Stimulated activated CD4-positive, alpha-beta T cell treated with anti-CD3 and anti-CD28 coated beads, Interleukin-15, amount 100 ng/mL, for 48 hours (primary cell): ENCODE data around the gene CYREN.
"Not testable (repeated sequence)": the region's sequence is repeated elsewhere in the genome, so short reads cannot be mapped to it uniquely, and the experiment has no call there.

Source experiments
- DNase-seq, 2 donors: peaks; one replicate each; pipeline ENCODE4 v3.0.0-alpha.2; 2020; ENCODE audit warnings: low read depth in 2 of 2

The CYREN gene, protein sequence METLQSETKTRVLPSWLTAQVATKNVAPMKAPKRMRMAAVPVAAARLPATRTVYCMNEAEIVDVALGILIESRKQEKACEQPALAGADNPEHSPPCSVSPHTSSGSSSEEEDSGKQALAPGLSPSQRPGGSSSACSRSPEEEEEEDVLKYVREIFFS

DNA sequence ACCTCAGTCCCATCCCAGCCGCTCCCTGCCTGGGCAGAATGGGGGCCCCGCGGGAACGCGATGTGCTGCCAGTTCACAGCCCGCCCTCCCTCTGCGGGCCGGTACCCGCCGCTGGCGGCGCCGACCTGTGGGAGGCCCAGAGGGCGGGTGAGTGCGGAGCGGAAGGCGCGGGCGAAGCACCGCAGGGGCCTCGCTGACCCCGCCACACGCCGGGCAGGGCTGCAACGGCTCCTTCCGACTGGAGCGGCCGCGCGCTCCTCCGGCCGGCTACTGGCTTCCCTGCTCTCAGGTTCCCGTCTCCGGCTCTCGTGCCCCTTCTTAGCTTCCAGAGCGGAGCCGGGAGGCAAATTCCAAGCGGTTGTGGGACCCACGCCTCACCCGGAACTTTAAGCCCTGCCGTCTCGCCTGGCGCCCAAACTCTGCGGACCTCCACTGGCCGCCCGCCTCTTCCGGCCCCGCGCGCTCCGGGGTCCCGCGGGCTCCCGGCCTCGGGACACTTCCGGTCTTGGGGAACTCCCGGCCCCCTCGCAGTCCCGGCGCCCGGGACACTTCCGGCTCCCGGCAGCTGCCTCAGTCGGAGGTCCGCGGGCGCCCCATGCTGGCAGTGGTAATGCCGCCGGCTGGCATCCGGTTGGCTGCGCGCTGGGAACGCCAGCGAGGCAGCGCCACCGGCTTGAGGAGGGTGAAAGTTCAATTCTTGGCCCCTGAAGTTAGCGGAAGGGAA is at the start of gene CYREN:
TSS of gene CYREN (minus strand) at position 434 of the 724 bp plus-strand sequence. CDS start 1,785 bp downstream, outside the sequence.
- peak; percentile 90 to 92 for DNase-seq

DNA sequence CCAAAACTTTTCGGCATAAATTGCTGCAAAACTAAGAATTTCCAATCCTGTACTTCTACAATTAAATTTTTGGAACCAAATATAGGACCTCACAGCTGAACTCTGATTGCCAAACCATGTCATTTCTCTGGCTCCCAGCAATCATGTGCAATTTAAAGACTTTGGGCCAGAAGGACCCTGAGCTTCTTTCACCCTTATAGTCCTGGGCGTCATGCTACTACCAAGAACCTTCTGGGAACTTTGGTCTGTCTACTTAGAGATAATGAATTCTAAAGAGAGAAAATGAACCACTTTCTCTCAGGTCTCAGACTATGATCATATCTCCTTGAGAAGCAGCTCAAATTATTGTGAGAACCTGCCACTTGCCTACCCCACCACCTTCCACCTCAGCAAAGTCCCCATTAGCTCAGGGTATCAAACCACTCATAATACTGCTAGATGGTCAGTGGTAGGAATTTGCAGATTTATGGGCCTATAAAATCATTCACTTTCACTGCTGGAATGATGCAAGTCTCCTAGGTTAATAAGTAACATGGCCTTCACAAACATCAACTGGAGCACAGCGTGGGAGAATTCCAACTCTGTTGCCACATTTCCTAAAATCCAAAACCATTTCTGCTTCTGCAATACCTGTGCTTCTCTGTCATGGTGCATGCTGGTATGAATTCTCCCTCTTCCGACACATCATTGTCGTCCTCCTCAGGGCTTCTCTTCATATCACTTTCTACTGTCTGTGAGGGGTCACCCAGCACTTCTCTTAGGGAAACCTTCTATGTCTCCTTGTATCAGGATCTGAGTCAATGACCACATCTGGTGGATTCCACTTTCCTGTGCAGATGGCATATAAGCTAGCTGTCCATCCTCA is 47.4 kb upstream of the CYREN start:
- no peak for DNase-seq

DNA sequence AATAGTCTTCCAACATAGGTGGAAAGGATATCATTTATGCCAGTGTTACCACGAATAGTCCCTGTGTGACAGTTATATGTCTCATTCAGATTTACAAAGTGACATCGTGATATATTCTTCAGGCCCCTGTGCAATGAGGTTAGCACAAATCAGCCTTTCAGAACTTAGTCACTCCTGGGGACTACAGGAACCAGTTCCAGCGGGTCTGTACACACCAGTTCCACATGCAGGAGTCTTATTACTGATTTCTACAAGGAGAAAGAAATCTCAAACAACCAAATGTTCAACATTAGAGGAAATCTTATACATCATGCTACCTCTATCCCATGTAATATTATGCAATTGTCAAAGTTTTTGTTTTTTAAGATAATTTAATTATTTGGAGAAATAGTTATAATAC is 45.2 kb upstream of the CYREN start:
- DNase-seq, result no peak

DNA sequence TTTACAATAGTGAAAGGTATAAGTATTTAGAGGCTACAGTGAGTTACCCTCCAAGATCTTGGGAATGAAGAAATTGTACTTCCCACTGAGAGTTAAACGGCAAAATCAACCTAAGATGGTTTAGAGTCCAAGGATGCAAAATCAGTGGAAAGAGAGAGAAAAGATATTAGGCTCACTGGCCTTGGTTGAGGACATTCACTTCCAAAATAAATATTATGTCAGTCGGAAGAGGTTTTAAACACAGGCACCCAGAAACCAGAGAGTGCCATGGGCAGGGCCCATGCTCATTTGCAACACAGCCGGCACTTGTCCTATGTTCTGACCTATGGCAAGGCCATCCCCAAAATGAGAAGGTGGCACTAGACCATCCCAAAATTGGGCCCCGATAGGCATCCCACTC is 44.7 kb upstream of the CYREN start:
- DNase-seq, result no peak

DNA sequence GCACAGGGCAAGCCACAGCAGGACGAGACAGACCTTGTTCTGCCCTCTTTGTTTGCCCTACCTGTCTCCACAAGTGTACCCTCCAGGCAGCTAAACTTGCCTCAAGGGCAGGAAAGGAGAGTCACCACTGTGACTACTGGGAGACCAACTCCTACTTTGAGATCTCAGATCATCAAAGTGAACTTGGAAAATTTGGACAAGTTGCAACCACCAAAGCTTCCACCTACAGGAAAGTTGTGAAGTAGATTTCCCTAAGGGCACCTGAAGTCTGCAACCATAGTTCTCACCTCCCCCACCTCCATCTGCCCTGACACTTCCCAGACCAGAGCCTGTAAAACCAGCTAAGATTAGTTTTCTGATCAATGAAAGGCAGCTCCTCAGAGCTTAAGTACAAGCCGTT is 43.3 kb upstream of the CYREN start:
- no peak for DNase-seq

DNA sequence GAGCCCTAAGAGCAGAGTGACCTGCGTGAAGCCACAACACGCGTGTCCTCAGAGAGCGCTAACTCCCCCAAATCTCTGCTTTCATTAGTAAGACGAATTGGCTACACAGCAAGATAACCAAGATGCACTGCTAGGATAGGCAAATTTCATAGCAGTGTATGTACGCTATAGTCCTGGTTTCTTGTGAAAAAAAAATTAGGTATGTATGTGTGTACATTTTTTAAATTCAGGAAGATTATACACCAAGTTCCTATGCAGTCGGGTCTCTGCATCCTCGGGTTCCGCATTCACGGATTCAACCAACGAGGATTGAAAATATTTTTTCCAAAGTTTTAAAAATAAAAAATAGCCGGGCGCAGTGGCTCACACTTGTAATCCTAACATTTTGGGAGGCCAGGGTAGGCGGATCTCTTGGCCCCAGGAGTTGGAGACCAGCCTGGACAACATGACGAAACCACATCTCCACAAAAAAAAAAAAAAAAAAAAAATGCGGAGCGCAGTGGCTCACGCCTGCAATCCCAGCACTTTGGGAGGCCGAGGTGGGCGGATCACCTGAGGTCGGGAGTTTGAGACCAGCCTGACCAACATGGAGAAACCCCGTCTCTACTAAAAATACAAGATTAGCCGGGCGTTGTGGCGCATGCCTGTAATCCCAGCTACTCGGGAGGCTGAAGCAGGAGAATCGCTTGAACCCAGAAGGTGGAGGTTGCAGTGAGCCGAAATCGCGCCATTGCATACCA is 41.6 kb upstream of the CYREN start:
- not testable (repeated sequence) for DNase-seq

DNA sequence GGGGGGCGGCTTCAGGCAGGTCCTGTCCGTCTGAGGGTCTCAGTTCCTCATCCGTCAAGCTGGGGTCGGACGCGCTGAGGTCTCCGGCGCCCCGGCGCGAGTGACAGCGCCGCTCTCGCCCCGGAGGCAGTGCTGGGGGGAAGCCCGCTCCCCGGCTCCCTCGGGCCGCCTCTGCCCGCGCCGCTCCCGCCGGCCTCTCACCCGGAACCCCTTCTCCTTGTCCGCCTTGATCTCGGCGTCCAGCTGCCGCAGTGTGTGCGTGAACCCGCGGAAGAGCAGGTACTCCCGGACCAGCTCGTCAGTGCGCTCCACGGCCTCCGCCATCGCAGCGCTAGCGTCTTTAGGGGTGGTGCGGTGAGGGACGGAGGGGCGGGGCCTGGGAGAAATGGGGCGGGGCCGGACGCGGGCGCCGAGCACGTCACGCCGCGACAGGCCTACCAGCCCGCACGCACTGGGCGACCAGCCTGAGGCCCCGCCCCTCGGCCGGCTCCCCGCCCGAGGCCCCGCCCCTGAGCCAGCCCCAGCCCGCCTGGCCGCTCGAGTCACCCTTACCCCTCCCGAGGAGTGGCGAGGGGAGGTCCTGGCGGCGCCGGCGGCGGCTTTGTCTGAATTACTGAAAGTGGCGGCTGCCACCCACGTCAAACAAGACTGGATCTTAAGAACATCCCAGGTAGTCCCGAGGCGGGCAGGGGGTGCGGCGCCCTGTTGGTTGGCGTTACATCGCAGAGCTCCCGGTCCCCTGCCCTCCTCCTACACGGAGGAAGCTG is 40.9 kb upstream of the CYREN start, which contains the start of gene WDR91:
TSS of gene WDR91 (minus strand) at position 348 of the 767 bp plus-strand sequence. CDS start at position 324, 24 bp downstream.
- DNase-seq, result peak; percentile 89 to 97

DNA sequence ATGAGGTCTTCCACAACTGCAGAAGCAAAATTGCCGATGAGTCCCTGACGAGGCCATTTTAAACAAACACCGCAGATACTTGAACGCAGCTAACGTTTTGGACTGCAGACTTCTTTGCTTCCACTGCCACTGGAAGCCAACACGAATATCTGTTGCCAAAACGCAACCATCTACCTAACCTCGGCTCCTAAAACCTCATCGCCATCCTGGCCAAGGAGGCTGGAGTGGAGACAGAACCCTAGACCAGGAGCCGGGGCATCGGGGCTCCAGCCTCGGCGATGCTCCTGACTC is 40.3 kb upstream of the CYREN start:
- DNase-seq, result no peak

DNA sequence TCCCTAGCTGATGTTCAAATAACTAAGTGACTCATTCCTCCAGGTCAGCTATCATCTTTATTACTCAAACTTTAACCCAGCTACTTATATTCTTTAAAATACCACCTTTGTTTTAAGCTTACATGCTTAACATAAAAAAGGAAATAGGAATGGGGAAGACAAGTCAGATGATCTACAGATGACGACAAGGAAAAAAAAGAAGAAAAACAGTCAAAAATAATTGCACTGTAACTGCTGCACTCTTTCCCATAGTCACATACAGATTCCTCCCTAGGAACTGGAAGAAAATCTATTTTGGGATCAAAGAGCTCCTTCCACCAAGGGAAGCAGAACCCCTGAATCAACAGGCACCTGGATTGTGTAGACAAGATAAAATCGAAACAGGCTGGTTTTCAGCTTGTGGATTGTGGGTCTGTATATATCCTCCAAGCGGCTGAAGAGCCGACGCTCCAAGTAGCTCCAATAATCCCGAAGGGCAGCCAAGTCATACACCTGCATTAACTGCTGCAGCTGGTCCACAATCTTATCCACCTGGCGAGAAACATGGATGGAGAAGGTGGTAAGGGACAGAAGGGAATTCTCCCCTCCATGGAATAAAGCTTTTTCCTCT is 38.8 kb upstream of the CYREN start:
- no peak for DNase-seq

DNA sequence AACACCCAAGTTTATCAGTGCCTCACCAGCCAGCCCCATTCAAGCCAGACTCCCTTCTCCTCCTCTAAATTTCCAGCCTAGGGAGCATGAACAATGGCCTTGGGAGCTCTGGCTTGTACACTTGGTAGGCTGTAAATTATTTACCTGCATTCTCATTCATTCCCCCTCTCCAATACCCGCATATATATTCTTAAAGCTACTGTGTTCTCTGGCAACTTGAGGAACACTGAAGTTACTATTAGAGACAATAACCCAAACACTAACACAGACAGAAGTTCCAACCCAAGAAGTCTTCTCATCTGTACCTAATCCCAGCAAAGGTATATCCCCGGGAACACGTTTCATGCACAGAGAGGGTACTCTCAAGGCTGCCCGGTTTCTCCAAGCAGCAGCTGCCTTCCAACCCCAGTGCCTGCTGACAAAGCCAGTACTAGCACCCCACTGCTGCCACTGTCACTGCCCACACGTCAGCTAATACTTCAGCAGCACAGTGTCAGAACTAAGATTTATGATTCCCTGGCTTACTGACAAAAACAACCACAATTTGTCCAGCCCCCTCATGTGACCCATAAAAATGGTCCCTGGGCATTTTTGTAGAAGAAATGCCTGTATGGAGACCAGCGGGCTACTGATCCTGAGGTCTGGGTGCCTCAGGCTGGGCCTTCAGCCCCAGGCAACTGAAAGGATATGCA is 37.7 kb upstream of the CYREN start:
- no peak for DNase-seq

DNA sequence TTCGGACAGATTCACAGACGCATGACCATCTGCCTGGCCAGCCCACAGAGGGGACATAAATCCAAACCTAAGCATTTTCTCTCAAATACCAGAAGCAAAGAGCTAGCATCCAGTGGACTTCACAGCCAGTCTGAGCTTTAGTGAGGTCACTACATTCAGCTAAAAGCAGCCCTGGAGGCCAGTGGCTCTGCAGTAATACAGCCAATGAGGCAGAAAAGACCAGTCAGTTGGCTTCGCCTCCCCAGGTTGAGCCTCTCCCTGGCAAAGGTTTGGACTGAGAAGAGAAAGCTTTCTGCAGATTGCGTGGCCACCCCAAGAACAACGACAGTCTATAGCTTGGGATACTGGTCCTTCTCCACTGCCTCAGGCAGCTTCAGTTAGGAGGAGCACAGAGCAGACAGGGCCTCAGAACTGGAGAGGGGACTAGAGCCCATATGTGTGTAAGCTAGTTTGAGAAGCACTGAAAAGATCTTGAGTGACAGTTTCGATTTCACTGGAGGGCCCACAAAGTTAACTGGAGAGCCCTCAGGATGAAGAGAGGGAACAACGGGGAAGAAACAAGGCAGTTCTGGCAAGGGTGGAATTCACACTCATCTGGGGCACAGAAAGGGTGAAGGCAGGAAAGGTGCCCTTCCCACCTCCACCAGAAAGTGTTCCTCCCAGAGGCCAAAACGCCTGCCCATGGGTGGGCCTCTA is 37.0 kb upstream of the CYREN start:
- DNase-seq, result no peak

DNA sequence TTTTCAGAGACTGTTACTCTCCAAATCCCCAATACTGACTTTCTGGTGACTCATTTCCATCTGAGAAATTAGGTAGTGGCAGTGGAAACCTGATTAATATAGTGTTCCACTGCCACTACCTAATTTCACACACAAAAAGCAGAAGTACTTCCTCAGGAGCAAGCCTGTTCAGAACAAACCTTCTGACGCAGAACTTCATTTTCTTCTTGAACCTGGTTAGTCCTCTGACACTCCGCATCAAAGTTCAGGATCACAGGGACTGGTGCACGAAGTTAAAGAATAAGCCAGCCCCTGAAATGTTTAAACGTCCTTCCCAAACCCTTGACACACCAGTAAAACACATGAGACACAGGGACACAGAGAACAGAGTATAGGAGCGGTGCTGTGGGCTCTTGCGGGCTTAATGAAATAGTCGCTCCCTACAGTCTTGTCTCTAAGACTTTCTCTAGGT is 36.5 kb upstream of the CYREN start:
- no peak for DNase-seq

DNA sequence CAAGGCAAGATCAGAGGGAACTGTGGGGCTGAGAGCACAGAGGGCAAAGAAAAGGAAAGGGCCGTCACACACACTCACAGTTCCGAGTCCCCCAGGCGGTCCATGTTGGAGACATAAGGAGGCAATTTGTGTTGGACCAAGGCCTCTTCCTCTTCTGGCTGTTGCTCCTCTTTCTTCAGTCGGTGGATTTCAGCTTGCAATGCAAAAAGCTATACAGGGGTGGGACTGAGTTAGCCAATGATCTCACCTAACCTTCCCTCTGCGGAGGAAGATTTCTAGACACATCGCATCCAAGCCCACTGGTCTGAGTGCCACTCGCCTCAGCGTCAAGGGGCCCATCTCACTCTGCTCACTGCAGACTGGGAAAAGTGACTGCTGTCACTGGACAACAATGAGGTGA is 35.3 kb upstream of the CYREN start:
- no peak for DNase-seq

DNA sequence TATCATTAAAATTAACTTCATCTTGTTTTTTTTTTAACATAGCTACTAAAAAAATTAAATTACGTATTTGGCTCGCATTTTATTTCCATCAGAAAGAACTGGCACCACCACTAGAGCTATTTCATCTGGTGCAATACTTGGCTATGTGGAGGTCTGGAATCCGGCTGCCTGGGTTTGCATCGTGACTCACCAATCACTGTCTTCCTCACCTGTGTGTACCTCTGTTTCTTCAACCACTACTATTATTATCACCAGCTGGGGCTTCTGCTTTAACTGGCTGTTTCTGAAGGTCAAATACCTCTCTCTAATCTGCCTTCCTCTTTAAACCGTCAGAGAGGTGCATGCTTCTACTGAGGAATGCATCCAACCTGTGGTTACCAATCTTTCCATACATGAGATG is 34.4 kb upstream of the CYREN start:
- no peak for DNase-seq

DNA sequence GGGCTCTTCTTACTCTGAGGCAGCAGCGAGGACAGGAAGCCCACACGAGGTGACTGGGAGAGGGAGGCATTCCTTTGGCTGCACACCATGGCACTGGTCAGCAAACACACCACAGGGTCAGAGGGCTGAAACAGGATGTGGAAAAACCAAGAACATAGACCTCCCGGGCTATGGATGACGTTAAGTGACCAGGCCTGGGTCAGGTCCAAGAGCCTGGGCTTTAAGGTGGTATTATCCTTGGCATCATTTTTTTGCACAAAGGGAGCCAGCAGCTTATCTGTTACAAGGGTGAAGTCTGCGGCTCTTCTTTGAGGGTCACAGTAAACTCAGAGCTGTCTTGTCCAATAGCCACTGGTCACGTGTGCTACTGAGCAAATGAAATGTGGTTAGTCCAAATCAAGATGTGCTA is 33.8 kb upstream of the CYREN start:
- no peak for DNase-seq

DNA sequence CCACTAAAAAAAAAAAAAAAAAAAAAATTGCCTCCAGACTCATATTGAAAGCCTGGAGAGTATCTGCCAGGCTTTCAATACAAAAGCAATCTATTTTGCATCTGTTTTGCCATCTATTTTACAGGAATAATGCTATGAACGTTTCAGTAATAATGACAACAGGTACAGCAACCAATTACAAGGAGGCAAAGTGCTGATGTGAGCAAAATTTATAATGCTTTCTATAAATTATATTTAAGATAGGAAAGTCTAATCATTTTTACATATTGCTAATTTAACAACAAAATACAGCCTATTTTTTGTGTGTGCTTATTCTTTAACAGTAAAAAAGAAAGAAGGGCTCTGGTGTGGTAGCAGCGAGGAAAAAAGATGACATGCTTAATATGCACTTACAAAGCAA is 30.8 kb upstream of the CYREN start:
- DNase-seq, result no peak

DNA sequence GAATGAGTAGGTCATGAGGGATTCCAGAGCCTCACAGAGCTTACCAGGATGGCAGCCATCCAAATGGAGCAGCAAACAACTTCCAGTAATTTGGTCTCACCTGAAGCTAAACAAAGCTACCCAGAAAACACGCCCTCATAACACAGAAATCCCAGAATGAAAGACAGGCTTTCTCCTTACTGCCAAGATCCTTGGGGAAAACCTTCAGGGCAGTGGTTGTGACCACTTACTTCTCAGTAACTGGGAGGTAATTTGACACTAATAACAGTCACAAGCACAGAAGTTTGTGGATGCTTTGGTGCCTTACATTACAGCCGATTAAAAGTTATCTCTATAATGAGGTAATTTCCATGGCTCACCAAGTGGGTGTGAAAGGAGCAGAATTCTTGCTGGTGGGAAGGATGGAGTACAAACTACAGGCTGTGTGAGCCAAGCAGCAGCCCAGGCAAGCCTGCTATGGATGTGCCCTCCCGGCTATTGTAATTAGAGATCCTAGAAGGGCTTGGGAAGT is 30.4 kb upstream of the CYREN start:
- DNase-seq, result no peak

DNA sequence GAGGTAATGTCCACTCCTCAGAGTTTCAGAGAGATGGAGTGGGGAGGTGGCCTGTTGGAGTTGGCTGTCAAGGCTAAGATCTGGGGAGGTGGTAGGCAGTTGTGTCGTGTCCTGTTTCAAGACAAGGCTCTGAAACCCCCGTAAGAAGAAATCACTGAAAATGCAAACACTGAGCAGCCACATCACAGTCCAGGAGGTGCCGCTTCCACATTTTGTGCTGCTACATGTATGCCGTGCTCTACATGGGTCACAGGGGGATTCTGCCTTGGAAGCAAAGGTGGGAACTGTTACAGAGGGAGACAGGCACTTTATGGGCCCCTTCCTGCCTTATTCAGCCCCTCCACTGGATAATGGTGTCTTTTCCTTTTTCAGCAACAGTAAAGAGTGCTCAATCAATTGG is 28.9 kb upstream of the CYREN start:
- no peak for DNase-seq

DNA sequence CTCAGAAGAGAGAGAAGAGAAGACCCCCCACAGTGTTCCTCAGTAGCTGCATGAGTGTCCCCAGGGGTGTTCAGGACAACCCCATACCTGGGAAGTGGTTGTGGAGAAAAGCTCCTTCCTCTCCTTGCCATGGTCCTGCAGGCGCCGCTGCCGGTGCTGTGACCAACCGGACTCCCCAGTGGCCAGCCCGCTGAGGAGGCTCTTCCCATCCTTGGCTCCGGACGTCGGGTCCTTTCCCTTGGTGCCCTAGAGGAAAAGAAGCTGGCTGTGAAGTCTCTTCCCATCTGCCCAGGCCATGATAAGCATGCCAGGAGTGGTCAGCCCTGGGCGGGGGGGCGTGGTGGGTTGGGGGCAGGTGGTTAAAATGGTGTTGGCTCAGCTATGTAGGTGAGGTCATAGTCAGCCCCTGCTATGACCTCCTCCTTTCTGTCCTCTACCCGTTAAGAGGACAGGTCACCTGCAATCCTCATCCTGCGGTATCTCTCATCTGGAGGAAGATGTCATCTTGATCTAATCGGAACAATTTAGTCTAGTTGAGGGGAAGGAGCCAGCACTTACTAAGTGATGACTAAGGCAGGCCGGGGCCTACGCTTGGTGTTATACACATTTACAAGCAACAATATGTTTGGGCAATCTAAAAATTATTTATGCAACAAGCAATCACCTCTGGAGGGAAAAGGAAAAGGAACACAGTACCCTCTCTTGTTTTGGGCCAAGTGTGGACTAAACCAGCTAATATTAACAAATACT is 27.6 kb upstream of the CYREN start:
- no peak for DNase-seq
